HCT116 (cell line): ENCODE data around the gene ZNF695. TPM values are rescaled to one million over a fixed set of nuclear protein-coding genes. Genes with fewer than 3 reads are reported as not detected.

Experiments used
- ATAC-seq: fragments of 200-7000 bp; cut with Tn5 transposase; 2 replicates; pipeline ENCODE4 v1.9.1; 2020; ENCODE audit warnings: mild to moderate bottlenecking, moderate library complexity
- BruUV-seq: library from RNA; stranded (reverse); fragments of 400-500 nt; replicated peaks from 2 replicates; lab custom pipeline; 2021; lab: Mats Ljungman, UMichigan
- CTCF ChIA-PET: fragments of 300-600 bp; sonication (Branson Sonifier 250); formaldehyde crosslinking; loops from one replicate; lab custom pipeline; 2021; ENCODE audit warnings: antibody characterized with exemption; lab: Charles Lee
- POLR2A ChIA-PET: fragments of 300-600, 350-600 bp; sonication (Branson Sonifier 250); formaldehyde crosslinking; loops from one replicate; lab custom pipeline; 2021; ENCODE audit warnings: antibody characterized with exemption; lab: Charles Lee
- RAD21 ChIA-PET, 2 experiments: fragments of 300-600 bp; sonication (Branson Sonifier 250); formaldehyde crosslinking; loops; one replicate each; lab custom pipeline; 2023; ENCODE audit warnings: low total read pairs in 2 of 2; ENCODE audit not compliant: uncharacterized antibody in 2 of 2, unreplicated experiment in 2 of 2, low non-redundant PET in 1 of 2; lab: Charles Lee
- DNase-seq: peaks from one replicate; pipeline ENCODE4 v3.0.0-alpha.2; 2010; ENCODE audit warnings: low read depth, low spot score
- H2AFZ ChIP-seq: fragments of 200-600 bp; shearing (Covaris generic), sonication (generic); 2 replicates; pipeline ENCODE4 v1.6.1; 2017; ENCODE audit warnings: low read depth, mixed run types, mixed read lengths, antibody characterized with exemption, low read length; ENCODE audit not compliant: poor library complexity, severe bottlenecking
- H3K27ac ChIP-seq: 2 replicates; pipeline ENCODE4 v1.5.1; 2012; ENCODE audit warnings: low read depth, low read length
- H3K27me3 ChIP-seq: fragments of 200-600 bp; sonication (generic); 2 replicates; pipeline ENCODE4 v1.6.1; 2016; ENCODE audit warnings: mixed run types, low read length, mixed read lengths; ENCODE audit not compliant: insufficient read depth
- H3K36me3 ChIP-seq, 2 experiments: fragments of 200-500 bp in 1 of 2; fragments of 200-600 bp in 1 of 2; sonication (Bioruptor generic) in 1 of 2; sonication (generic) in 1 of 2; 2 replicates each; pipeline versions ENCODE4 v1.5.1 to v1.6.1; 2014 to 2016; ENCODE audit warnings: low read length in 2 of 2, inconsistent platforms in 1 of 2, mixed read lengths in 1 of 2, mixed run types in 1 of 2; ENCODE audit not compliant: insufficient read depth in 2 of 2, control insufficient read depth in 1 of 2
- H3K4me1 ChIP-seq, 2 experiments: fragments of 200-600 bp in 1 of 2; sonication (generic) in 1 of 2; 2 replicates each; pipeline versions ENCODE4 v1.5.1 to v1.6.1; 2012 to 2017; ENCODE audit warnings: low read length in 2 of 2, inconsistent platforms in 1 of 2, mild to moderate bottlenecking in 1 of 2, mixed read lengths in 1 of 2, mixed run types in 1 of 2, moderate library complexity in 1 of 2; ENCODE audit not compliant: insufficient read depth in 2 of 2, control insufficient read depth in 1 of 2
- H3K4me2 ChIP-seq: fragments of 200-600 bp; sonication (generic); 2 replicates; pipeline ENCODE4 v1.6.1; 2017; ENCODE audit warnings: mixed run types, low read length, mixed read lengths
- H3K4me3 ChIP-seq, 2 experiments: fragments of 200-600 bp in 1 of 2; sonication (generic) in 1 of 2; replicated peaks in 1 of 2; 2 replicates each; pipeline ENCODE4 v1.5.1; 2011 to 2016; ENCODE audit warnings: low read length in 2 of 2, control low read depth in 1 of 2, low read depth in 1 of 2, mild to moderate bottlenecking in 1 of 2, mixed read lengths in 1 of 2, mixed run types in 1 of 2
- H3K79me2 ChIP-seq: fragments of 200-600 bp; sonication (generic); 2 replicates; pipeline ENCODE4 v1.6.1; 2017; ENCODE audit warnings: mild to moderate bottlenecking, mixed run types, low read length, moderate library complexity, mixed read lengths; ENCODE audit not compliant: insufficient read depth
- H3K9ac ChIP-seq: fragments of 200-600 bp; sonication (generic); 2 replicates; pipeline ENCODE4 v1.6.1; 2016; ENCODE audit warnings: low read length, mixed read lengths
- H3K9me2 ChIP-seq: fragments of 200-600 bp; sonication (generic), shearing (Covaris generic); 2 replicates; pipeline ENCODE4 v1.6.1; 2017; ENCODE audit warnings: mixed run types, mild to moderate bottlenecking, moderate library complexity; ENCODE audit not compliant: insufficient read depth
- H3K9me3 ChIP-seq, 2 experiments: fragments of 200-500 bp in 1 of 2; fragments of 200-600 bp in 1 of 2; sonication (Bioruptor generic) in 1 of 2; sonication (generic) in 1 of 2; 2 replicates each; pipeline ENCODE4 v1.6.1; 2014 to 2017; ENCODE audit warnings: low read length in 2 of 2, mixed read lengths in 2 of 2, inconsistent platforms in 1 of 2, low read depth in 1 of 2, mild to moderate bottlenecking in 1 of 2, mixed run types in 1 of 2, moderate library complexity in 1 of 2; ENCODE audit not compliant: control insufficient read depth in 1 of 2, insufficient read depth in 1 of 2
- H4K20me1 ChIP-seq: fragments of 200-600 bp; sonication (generic), shearing (Covaris generic); 2 replicates; pipeline ENCODE4 v1.6.1; 2017; ENCODE audit warnings: mixed run types, mild to moderate bottlenecking, moderate library complexity; ENCODE audit not compliant: insufficient read depth
- ATF3 ChIP-seq: IDR thresholded peaks from 2 replicates; pipeline ENCODE4 v1.6.1; 2012
- CBX3 ChIP-seq: IDR thresholded peaks from 2 replicates; pipeline ENCODE4 v1.6.1; 2012; ENCODE audit warnings: low read depth
- CEBPB ChIP-seq: IDR thresholded peaks from 2 replicates; pipeline ENCODE4 v1.6.1; 2012; ENCODE audit warnings: low read depth
- CTCF ChIP-seq, 3 experiments: fragments of 200-600 bp in 1 of 3; sonication (generic) in 1 of 3; IDR thresholded peaks in 2 of 3; conservative IDR thresholded peaks in 1 of 3; 2 replicates each; pipeline ENCODE4 v1.5.1; 2012 to 2017; ENCODE audit warnings: low read depth in 2 of 3, low read length in 2 of 3, antibody characterized with exemption in 1 of 3, borderline replicate concordance in 1 of 3, control low read depth in 1 of 3, mild to moderate bottlenecking in 1 of 3, mixed read lengths in 1 of 3, mixed run types in 1 of 3, moderate library complexity in 1 of 3; ENCODE audit not compliant: insufficient read depth in 1 of 3
- EGR1 ChIP-seq: IDR thresholded peaks from 2 replicates; pipeline ENCODE4 v1.6.1; 2012; ENCODE audit warnings: low read depth
- EZH2phosphoT487 ChIP-seq: fragments of 200-600 bp; IDR thresholded peaks from 2 replicates; pipeline ENCODE4 v1.6.1; 2018; ENCODE audit warnings: antibody characterized with exemption, borderline replicate concordance
- FOSL1 ChIP-seq: IDR thresholded peaks from 2 replicates; pipeline ENCODE4 v1.6.1; 2012; ENCODE audit warnings: low read depth
- POLR2A ChIP-seq: IDR thresholded peaks from 2 replicates; pipeline ENCODE4 v1.7.0; 2011; ENCODE audit warnings: borderline replicate concordance; ENCODE audit not compliant: insufficient read depth, insufficient read length; ENCODE audit errors: extremely low read depth
- REST ChIP-seq: IDR thresholded peaks from 2 replicates; pipeline ENCODE4 v1.6.1; 2012; ENCODE audit warnings: low read depth
- SIN3A ChIP-seq: IDR thresholded peaks from 2 replicates; pipeline ENCODE4 v1.6.1; 2012; ENCODE audit warnings: low read depth
- SP1 ChIP-seq: IDR thresholded peaks from 2 replicates; pipeline ENCODE4 v1.6.1; 2012; ENCODE audit warnings: low read depth
- TCF7L2 ChIP-seq: IDR thresholded peaks from 2 replicates; pipeline ENCODE4 v1.7.0; 2011; ENCODE audit warnings: borderline replicate concordance, inconsistent platforms; ENCODE audit not compliant: insufficient read depth, insufficient read length; ENCODE audit errors: extremely low read depth
- YY1 ChIP-seq: IDR thresholded peaks from 2 replicates; pipeline ENCODE4 v1.6.1; 2011; ENCODE audit warnings: low read length, low read depth, moderate library complexity, mild to moderate bottlenecking; ENCODE audit not compliant: insufficient replicate concordance; ENCODE audit errors: extremely low read depth
- ZBTB33 ChIP-seq: IDR thresholded peaks from 2 replicates; pipeline ENCODE4 v1.6.1; 2011; ENCODE audit warnings: mild to moderate bottlenecking, low read length, moderate library complexity; ENCODE audit not compliant: insufficient replicate concordance; ENCODE audit errors: extremely low read depth
- ZFX ChIP-seq: fragments of 450-650 bp; IDR thresholded peaks from 2 replicates; pipeline ENCODE4 v1.6.1; 2017
- ZNF274 ChIP-seq: fragments of 200-500 bp; sonication (Bioruptor generic); IDR thresholded peaks from 2 replicates; pipeline ENCODE4 v1.6.1; 2014; ENCODE audit warnings: mild to moderate bottlenecking, low read depth, low read length, inconsistent platforms
- intact Hi-C: fragments of 100-400 bp; cut with micrococcal nuclease; formaldehyde crosslinking; loops from 2 replicates; pipeline ENCODE4 v1.10.0; 2022
- total RNA-seq: library from RNA; stranded (reverse); gene quantifications from one replicate; pipeline ENCODE4 v1.2.1, GENCODE V29; 2021; ENCODE audit not compliant: unreplicated experiment

Gene ZNF695
- total RNA-seq, 1 experiment from 2014 or later: 14.9 TPM

- Histone ChIP-seq H3K36me3 (peaks cover 0 to 45% of the 10 kb centered on the region in 2 experiments; a peak in 3 of 4 replicates), H3K9me2 (no peaks in the 10 kb centered on the region), H3K9me3 (peaks cover 30 to 31% of the 10 kb centered on the region in 2 experiments; a peak in 3 of 4 replicates), H2AFZ (no peak overlapping the region)
- ChIA-PET RAD21 (no interaction called here), CTCF (no interaction called here)
- BruUV-seq: no TSS peak
- ATAC-seq (no peak), DNase-seq (no peak)
- TF ChIP-seq CEBPB (no peak), CTCF (IDR thresholded peaks at IDR 0.05 in 2 of 3, conservative IDR thresholded peaks at IDR 0.05 in 1 of 3; ENCODE audit: borderline replicate concordance in 1 of 3, insufficient read depth in 1 of 3, low read depth in 2 of 3, low read length in 2 of 3) (no peak), EZH2phosphoT487 (no peak), FOSL1 (no peak), SIN3A (no peak), ZBTB33 (no peak), SP1 (no peak), ZFX (no peak), ATF3 (no peak), EGR1 (no peak), POLR2A (no peak), ZNF274 (no peak), YY1 (no peak), REST (no peak), CBX3 (no peak), TCF7L2 (no peak)
- TF ChIP-seq, all 23 proteins: peak for 0
- no peak overlapping the region for H3K4me3 ChIP-seq
- intact Hi-C loops: no loop called here
- H4K20me1 ChIP-seq: no peaks in the 10 kb centered on the region
- H3K9ac ChIP-seq: no peak overlapping the region
- no peaks in the 10 kb centered on the region for H3K79me2 ChIP-seq
- no peak overlapping the region for H3K27ac ChIP-seq
- H3K27me3 ChIP-seq: no peaks in the 10 kb centered on the region
- H3K4me2 ChIP-seq: no peak overlapping the region
- H3K4me1 ChIP-seq: no peaks in the 10 kb centered on the region
- POLR2A ChIA-PET: no interaction called here
Observed at GRCh38 chr1:246978281-246978680, 29.6 kb downstream of the ZNF695 start.
